HepG2 (cell line): Measurements from ENCODE around the gene POLR3F. TPM values are rescaled to one million over a fixed set of nuclear protein-coding genes. Genes with fewer than 3 reads are reported as not detected.

Source experiments
- CHD4 ChIP-seq: fragments of 200-600 bp; sonication (generic); IDR thresholded peaks from 2 replicates; pipeline ENCODE4 v1.7.0; 2017; ENCODE audit warnings: mild to moderate bottlenecking, low read length, borderline replicate concordance
- GZF1 ChIP-seq: sonication (generic); formaldehyde crosslinking; IDR thresholded peaks from 2 replicates; pipeline ENCODE4 v1.5.1; 2020; ENCODE audit warnings: mild to moderate bottlenecking, missing genetic modification reagents
- HNF1B ChIP-seq: sonication (generic); formaldehyde crosslinking; IDR thresholded peaks from 2 replicates; pipeline ENCODE4 v1.5.1; 2020; ENCODE audit warnings: mild to moderate bottlenecking, moderate library complexity, missing genetic modification reagents
- KDM5B ChIP-seq: sonication (generic); formaldehyde crosslinking; IDR thresholded peaks from 2 replicates; pipeline ENCODE4 v1.4.0; 2020; ENCODE audit warnings: missing genetic modification reagents, mild to moderate bottlenecking, borderline replicate concordance
- MAFG ChIP-seq: sonication (generic); formaldehyde crosslinking; IDR thresholded peaks from 2 replicates; pipeline ENCODE4 v1.5.1; 2020; ENCODE audit warnings: mild to moderate bottlenecking, missing genetic modification reagents
- MYC ChIP-seq: sonication (generic); formaldehyde crosslinking; IDR thresholded peaks from 2 replicates; pipeline ENCODE4 v1.9.0; 2021; ENCODE audit warnings: missing genetic modification reagents, borderline replicate concordance
- NFKBIZ ChIP-seq: IDR thresholded peaks from 2 replicates; pipeline ENCODE4 v1.6.1; 2018; ENCODE audit warnings: missing genetic modification reagents, missing compliant biosample characterization
- NFYC ChIP-seq: IDR thresholded peaks from 2 replicates; pipeline ENCODE4 v1.6.1; 2016; ENCODE audit warnings: missing genetic modification reagents, missing compliant biosample characterization
- POGZ ChIP-seq: sonication (generic); formaldehyde crosslinking; IDR thresholded peaks from 2 replicates; pipeline ENCODE4 v1.4.0; 2020; ENCODE audit warnings: mild to moderate bottlenecking, missing genetic modification reagents
- RBAK ChIP-seq: sonication (generic); formaldehyde crosslinking; IDR thresholded peaks from 2 replicates; pipeline ENCODE4 v1.5.1; 2020; ENCODE audit warnings: mild to moderate bottlenecking, missing genetic modification reagents
- RXRA ChIP-seq: sonication (generic); formaldehyde crosslinking; IDR thresholded peaks from 2 replicates; pipeline ENCODE4 v1.5.1; 2020; ENCODE audit warnings: missing genetic modification reagents
- SNAI1 ChIP-seq: sonication (generic); formaldehyde crosslinking; IDR thresholded peaks from 2 replicates; pipeline ENCODE4 v1.5.0; 2020; ENCODE audit warnings: mild to moderate bottlenecking, missing genetic modification reagents, borderline replicate concordance
- TFDP2 ChIP-seq: sonication (generic); formaldehyde crosslinking; IDR thresholded peaks from 2 replicates; pipeline ENCODE4 v1.4.0; 2020; ENCODE audit warnings: missing genetic modification reagents
- XRCC5 ChIP-seq: fragments of 200-400 bp; formaldehyde crosslinking; optimal IDR thresholded peaks from 2 replicates; pipeline ENCODE3; 2017; ENCODE audit warnings: mild to moderate bottlenecking, low read length
- ZC3H4 ChIP-seq: sonication (generic); formaldehyde crosslinking; IDR thresholded peaks from 2 replicates; pipeline ENCODE4 v1.4.0; 2020; ENCODE audit warnings: missing genetic modification reagents, borderline replicate concordance
- ZFY ChIP-seq: sonication (generic); formaldehyde crosslinking; IDR thresholded peaks from 2 replicates; pipeline ENCODE4 v1.4.0; 2020; ENCODE audit warnings: missing genetic modification reagents
- ZKSCAN1 ChIP-seq: fragments of 150-350 bp; IDR thresholded peaks from 2 replicates; pipeline ENCODE4 v1.6.1; 2014; ENCODE audit warnings: low read length
- ZNF10 ChIP-seq: sonication (generic); formaldehyde crosslinking; IDR thresholded peaks from 2 replicates; pipeline ENCODE4 v1.4.0; 2020; ENCODE audit warnings: mild to moderate bottlenecking, low read depth, missing genetic modification reagents, borderline replicate concordance
- ZNF230 ChIP-seq: sonication (generic); formaldehyde crosslinking; IDR thresholded peaks from 2 replicates; pipeline ENCODE4 v1.4.0; 2020; ENCODE audit warnings: mild to moderate bottlenecking, missing genetic modification reagents
- ZNF232 ChIP-seq: sonication (generic); formaldehyde crosslinking; IDR thresholded peaks from 2 replicates; pipeline ENCODE4 v1.4.0; 2020; ENCODE audit warnings: missing genetic modification reagents, borderline replicate concordance
- ZNF329 ChIP-seq: sonication (generic); formaldehyde crosslinking; IDR thresholded peaks from 2 replicates; pipeline ENCODE4 v1.9.0; 2021; ENCODE audit warnings: low read depth, mild to moderate bottlenecking, missing genetic modification reagents
- ZNF335 ChIP-seq: sonication (generic); formaldehyde crosslinking; IDR thresholded peaks from 2 replicates; pipeline ENCODE4 v1.4.0; 2020; ENCODE audit warnings: missing genetic modification reagents
- ZNF557 ChIP-seq: sonication (generic); formaldehyde crosslinking; IDR thresholded peaks from 2 replicates; pipeline ENCODE4 v1.4.0; 2020; ENCODE audit warnings: missing genetic modification reagents
- ZNF564 ChIP-seq: sonication (generic); formaldehyde crosslinking; IDR thresholded peaks from 2 replicates; pipeline ENCODE4 v1.8.1; 2023; ENCODE audit warnings: mild to moderate bottlenecking, missing genetic modification reagents
- ZNF607 ChIP-seq: sonication (generic); formaldehyde crosslinking; IDR thresholded peaks from 2 replicates; pipeline ENCODE4 v1.5.1; 2020; ENCODE audit warnings: missing genetic modification reagents, mild to moderate bottlenecking, borderline replicate concordance
- ZNF724P ChIP-seq: sonication (generic); formaldehyde crosslinking; IDR thresholded peaks from 2 replicates; pipeline ENCODE4 v1.8.0; 2022; ENCODE audit warnings: missing genetic modification reagents, borderline replicate concordance
- ZSCAN9 ChIP-seq: IDR thresholded peaks from 2 replicates; pipeline ENCODE4 v1.6.1; 2016; ENCODE audit warnings: borderline replicate concordance
- polyA plus RNA-seq, 8 experiments: library from polyadenylated mRNA; depleted of rRNA in 3 of 8; stranded (reverse) in 7 of 8; unstranded in 1 of 8; fragments of >200 nt; fragmentation: Illumina TruSeq in 4 of 8; extraction: Trizol in 4 of 8; gene quantifications; 2 replicates each; pipeline versions ENCODE4 v1.2.1 to v1.2.3, GENCODE V29; 2011 to 2016; ENCODE audit warnings: low read depth in 4 of 8, missing spikeins in 1 of 8, mixed read lengths in 1 of 8; ENCODE audit not compliant: insufficient read depth in 1 of 8
- total RNA-seq, 5 experiments: library from RNA; depleted of rRNA; stranded (reverse); fragments of >200 nt; fragmentation: Illumina TruSeq; extraction: Trizol; gene quantifications; 2 replicates each; pipeline ENCODE4 v1.2.3, GENCODE V29; 2016; ENCODE audit warnings: low read depth in 1 of 5

POLR3F gene
- total and polyA plus RNA-seq, 2 of the 13 experiments (the other 11 are each of a cell fraction or from before 2014, with no cell fraction given) = 11.7 to 25.5 TPM

GRCh38 chr20:18507218-18508191, 40.3 kb downstream of the POLR3F start, which contains the start of gene SEC23B (continued):
- TF ChIP-seq POGZ (CRISPR knock-in tag) = peak; percentile 96
- TF ChIP-seq ZNF230 (CRISPR knock-in tag) = peak; percentile 98
- TF ChIP-seq RXRA (CRISPR knock-in tag) = peak; percentile 77
- TF ChIP-seq ZNF557 = peak; percentile 93
- peak; percentile 88; the same call in 1 of the 2 replicates for TF ChIP-seq KDM5B (CRISPR knock-in tag)
- peak; percentile 92 for TF ChIP-seq NFKBIZ (CRISPR knock-in tag)
- peak; percentile 91 for TF ChIP-seq ZNF564 (CRISPR knock-in tag)
- peak; percentile 98 for TF ChIP-seq ZNF607 (CRISPR knock-in tag)
- TF ChIP-seq ZNF329 (CRISPR knock-in tag) = no peak
- peak; percentile 77 for TF ChIP-seq XRCC5
- peak; percentile 98 for TF ChIP-seq HNF1B (CRISPR knock-in tag)
- peak; percentile 97 for TF ChIP-seq NFYC (CRISPR knock-in tag)
- peak; percentile 92 for TF ChIP-seq MYC (CRISPR knock-in tag)
- peak; percentile 91; the same call in 1 of the 2 replicates for TF ChIP-seq GZF1 (CRISPR knock-in tag)
- TF ChIP-seq CHD4 = no peak
- peak; percentile 99 for TF ChIP-seq RBAK
- peak; percentile 93 for TF ChIP-seq ZNF232 (CRISPR knock-in tag)
- peak; percentile 35 for TF ChIP-seq ZC3H4 (CRISPR knock-in tag)
- no peak for TF ChIP-seq MAFG
- TF ChIP-seq SNAI1 = peak; percentile 22; the same call in 1 of the 2 replicates
- peak; percentile 82; the same call in 1 of the 2 replicates for TF ChIP-seq ZNF724P (CRISPR knock-in tag)
- TF ChIP-seq ZNF10 = no peak
- peak; percentile 92 for TF ChIP-seq ZFY (CRISPR knock-in tag)
- TF ChIP-seq ZNF335 (CRISPR knock-in tag) = peak; percentile 95; the same call in 1 of the 2 replicates
- TF ChIP-seq TFDP2 (CRISPR knock-in tag) = peak; percentile 77
- TF ChIP-seq ZKSCAN1 = no peak
- peak; percentile 95 for TF ChIP-seq ZSCAN9
